Natural killer cell (primary cell): ENCODE data around the gene RALY. TPM values are rescaled to one million over a fixed set of nuclear protein-coding genes. Genes with fewer than 3 reads are reported as not detected.

Source experiments
- ATAC-seq, 3 donors: fragments of 150-1000 bp in 2 of 3; fragments of 200-7000 bp in 1 of 3; cut with Tn5 transposase; 1 replicate in 1 of 3; 2 replicates in 2 of 3; pipeline ENCODE4 v1.10.0; 2021; ENCODE audit warnings: mild to moderate bottlenecking in 2 of 3, moderate library complexity in 2 of 3
- DNase-seq, 2 donors: peaks; one replicate each; pipeline versions ENCODE4 v3.0.0 to v3.0.0-alpha.2; 2013 to 2021; ENCODE audit warnings: mixed read lengths in 1 of 2
- H3K27ac ChIP-seq: one replicate; pipeline ENCODE4 v1.5.1; 2013; ENCODE audit warnings: mild to moderate bottlenecking, low read length
- H3K27me3 ChIP-seq: one replicate; pipeline ENCODE4 v1.6.1; 2013; ENCODE audit warnings: low read length; ENCODE audit not compliant: control insufficient read depth, insufficient read depth
- H3K36me3 ChIP-seq: one replicate; pipeline ENCODE4 v1.6.1; 2013; ENCODE audit warnings: low read length; ENCODE audit not compliant: control insufficient read depth, insufficient read depth
- H3K4me1 ChIP-seq: one replicate; pipeline ENCODE4 v1.6.1; 2013; ENCODE audit warnings: low read length; ENCODE audit not compliant: control insufficient read depth, insufficient read depth
- H3K4me3 ChIP-seq: one replicate; pipeline ENCODE4 v1.5.1; 2013; ENCODE audit warnings: low read length
- H3K9me3 ChIP-seq: one replicate; pipeline ENCODE4 v1.6.1; 2013; ENCODE audit warnings: low read length; ENCODE audit not compliant: control insufficient read depth, insufficient read depth
- H3K27ac Mint-ChIP-seq, 2 donors: one replicate each; pipeline ENCODE4 v1.8.0; 2022; ENCODE audit warnings: mild to moderate bottlenecking in 2 of 2, mixed read lengths in 2 of 2, moderate library complexity in 1 of 2
- H3K27me3 Mint-ChIP-seq, 2 donors: one replicate each; pipeline ENCODE4 v1.8.0; 2022; ENCODE audit warnings: low read depth in 2 of 2, mixed read lengths in 2 of 2
- H3K36me3 Mint-ChIP-seq: one replicate; pipeline ENCODE4 v1.8.0; 2022; ENCODE audit warnings: mixed read lengths
- H3K4me1 Mint-ChIP-seq, 2 donors: one replicate each; pipeline ENCODE4 v1.8.0; 2022; ENCODE audit warnings: mixed read lengths in 2 of 2
- H3K4me3 Mint-ChIP-seq: one replicate; pipeline ENCODE4 v1.8.0; 2022; ENCODE audit warnings: mild to moderate bottlenecking, moderate library complexity, mixed read lengths
- H3K9me3 Mint-ChIP-seq, 2 donors: one replicate each; pipeline ENCODE4 v1.8.0; 2022; ENCODE audit warnings: mixed read lengths in 2 of 2
- WGBS: methylation state at CpG from one replicate; pipeline ENCODE4 v1.1.7; 2013; ENCODE audit warnings: missing lambda C conversion rate; ENCODE audit not compliant: insufficient coverage; 5-methylcytosine and 5-hydroxymethylcytosine counted together
- intact Hi-C: fragments of 100-400 bp; cut with micrococcal nuclease; formaldehyde crosslinking; loops from one replicate; pipeline ENCODE4 v1.14.2; 2022
- total RNA-seq, 4 donors: library from RNA; stranded (reverse); fragments of 120-200 nt in 1 of 4; gene quantifications; one replicate each; pipeline versions ENCODE4 v1.2.3 to v1.2.4, GENCODE V29; 2013 to 2022
- TF ChIP-seq, protein P1 (sequence below): fragments of 200-600 bp; IDR thresholded peaks from one replicate; pipeline ENCODE4 v1.8.0; 2022; ENCODE audit warnings: antibody characterized with exemption

RALY gene
- total RNA-seq, 3 donors from 2014 or later (not counting 1 experiment from before 2014, with no cell fraction given): 194 to 204 (median 198) TPM

DNA sequence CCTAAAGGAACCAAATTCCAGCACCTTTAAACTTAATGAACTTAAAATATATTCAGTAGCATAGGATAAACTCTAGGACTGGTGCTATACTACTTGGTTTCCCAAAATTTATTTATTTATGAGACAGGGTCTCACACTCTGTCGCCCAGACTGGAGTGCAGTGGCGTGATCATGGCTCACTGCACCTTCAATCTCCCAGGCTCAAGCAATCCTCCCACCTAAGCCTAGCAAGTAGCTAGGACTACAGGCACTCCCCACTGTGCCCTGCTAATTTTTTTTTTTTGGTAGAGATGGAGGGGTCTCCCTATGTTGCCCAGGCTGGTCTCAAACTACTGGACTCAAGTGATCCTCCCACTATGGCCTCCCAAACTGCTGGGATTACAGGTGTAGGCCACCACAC lies 96.9 kb downstream of the RALY start:
- intact Hi-C loops: no loop called here
- WGBS: 100% methylated on average over 2 of the region's 2 CpGs
- DNase-seq (no peak), ATAC-seq (no peak)
- Mint-ChIP-seq H3K27me3 (no peaks in the 10 kb centered on the region), H3K9me3 (no peaks in the 10 kb centered on the region), H3K36me3 (peaks cover 17% of the 10 kb centered on the region), H3K27ac (peak overlapping the region; percentile 58 to 73), H3K4me1 (peaks cover 13 to 18% of the 10 kb centered on the region in 2 donors), H3K4me3 (no peak overlapping the region)
- Histone ChIP-seq H3K27me3 (no peaks in the 10 kb centered on the region), H3K4me3 (no peak overlapping the region), H3K9me3 (no peaks in the 10 kb centered on the region), H3K4me1 (no peaks in the 10 kb centered on the region), H3K27ac (no peak overlapping the region), H3K36me3 (peaks cover 82% of the 10 kb centered on the region)
- TF ChIP-seq, protein P1, sequence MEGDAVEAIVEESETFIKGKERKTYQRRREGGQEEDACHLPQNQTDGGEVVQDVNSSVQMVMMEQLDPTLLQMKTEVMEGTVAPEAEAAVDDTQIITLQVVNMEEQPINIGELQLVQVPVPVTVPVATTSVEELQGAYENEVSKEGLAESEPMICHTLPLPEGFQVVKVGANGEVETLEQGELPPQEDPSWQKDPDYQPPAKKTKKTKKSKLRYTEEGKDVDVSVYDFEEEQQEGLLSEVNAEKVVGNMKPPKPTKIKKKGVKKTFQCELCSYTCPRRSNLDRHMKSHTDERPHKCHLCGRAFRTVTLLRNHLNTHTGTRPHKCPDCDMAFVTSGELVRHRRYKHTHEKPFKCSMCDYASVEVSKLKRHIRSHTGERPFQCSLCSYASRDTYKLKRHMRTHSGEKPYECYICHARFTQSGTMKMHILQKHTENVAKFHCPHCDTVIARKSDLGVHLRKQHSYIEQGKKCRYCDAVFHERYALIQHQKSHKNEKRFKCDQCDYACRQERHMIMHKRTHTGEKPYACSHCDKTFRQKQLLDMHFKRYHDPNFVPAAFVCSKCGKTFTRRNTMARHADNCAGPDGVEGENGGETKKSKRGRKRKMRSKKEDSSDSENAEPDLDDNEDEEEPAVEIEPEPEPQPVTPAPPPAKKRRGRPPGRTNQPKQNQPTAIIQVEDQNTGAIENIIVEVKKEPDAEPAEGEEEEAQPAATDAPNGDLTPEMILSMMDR: no peak

DNA sequence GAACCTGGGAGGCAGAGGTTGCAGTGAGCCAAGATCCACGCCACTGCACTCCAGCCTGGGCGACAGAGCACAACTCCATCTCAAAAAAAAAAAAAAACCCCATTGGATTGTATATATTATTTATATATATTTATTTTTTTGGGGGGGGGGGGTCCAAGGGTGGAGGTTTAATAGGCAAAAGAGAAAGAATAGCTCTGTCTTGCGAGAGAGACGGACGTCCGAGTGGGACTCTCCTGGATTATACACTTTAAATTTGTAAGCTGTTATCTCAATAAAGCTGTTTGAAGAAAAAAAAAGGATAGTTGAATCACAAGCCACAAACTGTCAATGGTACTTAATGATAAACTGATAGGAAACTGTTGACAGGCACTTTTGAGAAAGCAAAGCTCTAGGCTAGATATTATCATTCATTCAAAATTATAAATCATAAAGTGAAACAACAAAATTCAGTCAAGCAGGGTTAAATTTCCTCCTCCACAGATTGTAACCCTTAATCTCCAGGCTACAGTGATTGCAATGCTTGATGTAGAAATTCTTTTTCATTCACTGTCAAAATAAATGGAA lies 98.0 kb downstream of the RALY start:
- H3K9me3 ChIP-seq: no peaks in the 10 kb centered on the region
- DNase-seq: no peak
- H3K4me3 ChIP-seq: no peak overlapping the region
- intact Hi-C loops: no loop called here
- 100% methylated on average over 3 of the region's 6 CpGs for WGBS
- H3K9me3 Mint-ChIP-seq: no peaks in the 10 kb centered on the region
- H3K27ac ChIP-seq: no peak overlapping the region
- TF ChIP-seq, protein P1: no peak
- H3K27me3 ChIP-seq: no peaks in the 10 kb centered on the region
- H3K4me1 Mint-ChIP-seq: peaks cover 9 to 21% of the 10 kb centered on the region in 2 donors
- peaks cover 83% of the 10 kb centered on the region for H3K36me3 ChIP-seq
- H3K27me3 Mint-ChIP-seq: no peaks in the 10 kb centered on the region
- H3K27ac Mint-ChIP-seq: peak overlapping the region; percentile 21 to 70
- H3K4me1 ChIP-seq: no peaks in the 10 kb centered on the region
- no peak for ATAC-seq
- H3K36me3 Mint-ChIP-seq: peaks cover 17% of the 10 kb centered on the region
- H3K4me3 Mint-ChIP-seq: no peak overlapping the region

DNA sequence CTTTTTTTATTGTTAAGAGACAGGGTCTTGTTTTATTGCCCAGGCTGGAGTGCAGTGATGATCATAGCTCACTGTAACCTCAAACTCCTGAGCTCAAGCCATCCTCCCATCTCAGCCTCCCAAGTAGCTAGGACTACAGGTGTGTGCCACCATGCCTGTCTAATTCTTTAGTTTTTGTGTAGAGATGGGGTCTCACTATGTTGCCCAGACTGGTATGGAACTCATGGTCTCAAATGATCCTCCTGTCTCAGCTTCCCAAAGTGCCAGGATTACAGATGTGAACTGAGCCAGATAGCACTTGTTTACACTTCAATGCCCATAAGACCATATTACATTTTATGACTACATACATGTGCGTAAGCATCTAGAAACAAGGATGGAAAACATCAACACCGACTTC lies 100.2 kb downstream of the RALY start:
- H3K27ac ChIP-seq: no peak overlapping the region
- WGBS: 100% methylated on average over 2 of the region's 2 CpGs

More for the DNA sequence above, 100.2 kb downstream of the RALY start:
- H3K36me3 ChIP-seq: peaks cover 86% of the 10 kb centered on the region
- TF ChIP-seq, protein P1: no peak
- H3K4me3 ChIP-seq: no peak overlapping the region
- H3K9me3 ChIP-seq: no peaks in the 10 kb centered on the region
- Mint-ChIP-seq H3K9me3 (no peaks in the 10 kb centered on the region), H3K4me3 (no peak overlapping the region), H3K4me1 (peaks cover 9 to 16% of the 10 kb centered on the region in 2 donors), H3K36me3 (peaks cover 17% of the 10 kb centered on the region), H3K27ac (peak overlapping the region; percentile 67 to 70), H3K27me3 (no peaks in the 10 kb centered on the region)
- ATAC-seq (no peak), DNase-seq (no peak)
- intact Hi-C loops: no loop called here
- no peaks in the 10 kb centered on the region for H3K27me3 ChIP-seq
- no peaks in the 10 kb centered on the region for H3K4me1 ChIP-seq
